Thyroid gland (tissue), 4 donors: ENCODE data around the gene SCN3A. TPM values are rescaled to one million over a fixed set of nuclear protein-coding genes. Genes with fewer than 3 reads are reported as not detected.

Source experiments
- DNase-seq, 2 donors: peaks; one replicate each; pipeline ENCODE4 v3.0.0-alpha.2; 2019
- H3K27ac ChIP-seq, 3 donors: fragments of 200-600 bp; sonication (generic); 1 replicate in 2 of 3; 2 replicates in 1 of 3; pipeline ENCODE4 v1.5.1; 2016 to 2019; ENCODE audit warnings: mild to moderate bottlenecking in 1 of 3, moderate library complexity in 1 of 3
- H3K27me3 ChIP-seq: fragments of 200-600 bp; sonication (generic); one replicate; pipeline ENCODE4 v1.5.1; 2019
- H3K36me3 ChIP-seq, 2 donors: fragments of 200-600 bp; sonication (generic); one replicate each; pipeline ENCODE4 v1.5.1; 2016 to 2019
- H3K4me1 ChIP-seq, 2 donors: fragments of 200-600 bp; sonication (generic); one replicate each; pipeline ENCODE4 v1.5.1; 2017 to 2019
- H3K4me3 ChIP-seq, 3 donors: fragments of 200-600 bp; sonication (generic); replicated peaks in 1 of 3; 1 replicate in 2 of 3; 2 replicates in 1 of 3; pipeline ENCODE4 v1.5.1; 2016; ENCODE audit warnings: mild to moderate bottlenecking in 1 of 3
- H3K9me3 ChIP-seq: fragments of 200-600 bp; sonication (generic); one replicate; pipeline ENCODE4 v1.5.1; 2017
- CTCF ChIP-seq, 6 experiments: fragments of 200-600 bp in 3 of 6; fragments of 450-650 bp in 3 of 6; sonication (generic) in 3 of 6; IDR thresholded peaks; one replicate each; pipeline ENCODE4 v1.5.1; 2016 to 2019; ENCODE audit warnings: antibody characterized with exemption in 6 of 6, mild to moderate bottlenecking in 2 of 6, inconsistent platforms in 1 of 6, moderate library complexity in 1 of 6
- POLR2A ChIP-seq, 2 donors: fragments of 450-650 bp; IDR thresholded peaks; one replicate each; pipeline ENCODE4 v1.6.1; 2017; ENCODE audit warnings: antibody characterized with exemption in 2 of 2, mild to moderate bottlenecking in 2 of 2, moderate library complexity in 1 of 2
- WGBS, 2 donors: methylation state at CpG; one replicate each; pipeline ENCODE4 v1.1.5; 2017; 5-methylcytosine and 5-hydroxymethylcytosine counted together
- intact Hi-C: fragments of 100-400 bp; cut with DNase I; formaldehyde crosslinking; loops from one replicate; pipeline ENCODE4 v1.15.1; 2023
- total RNA-seq, 4 donors: library from RNA; depleted of rRNA; stranded (reverse); fragments of >200 nt; gene quantifications; one replicate each; pipeline ENCODE4 v1.2.3, GENCODE V29; 2016

Gene SCN3A
- total RNA-seq, 4 donors from 2014 or later, result 3.0 to 12.5 (median 4.1) TPM

GRCh38 chr2:165237056-165237455, 33.2 kb upstream of the SCN3A start:
- no peaks in the 10 kb centered on the region for H3K36me3 ChIP-seq
- intact Hi-C loops, result no loop called here
- no peaks in the 10 kb centered on the region for H3K4me1 ChIP-seq
- H3K9me3 ChIP-seq, result no peaks in the 10 kb centered on the region
- WGBS, 2 donors, result 56 to 59% methylated on average over 2 of the region's 2 CpGs
- no peaks in the 10 kb centered on the region for H3K27me3 ChIP-seq
- no peak for TF ChIP-seq POLR2A (IDR thresholded peaks at IDR 0.05)
- TF ChIP-seq CTCF (IDR thresholded peaks at IDR 0.05), result no peak
- no peak overlapping the region for H3K27ac ChIP-seq
- no peak overlapping the region for H3K4me3 ChIP-seq
- no peak for DNase-seq

- TF ChIP-seq POLR2A (IDR thresholded peaks at IDR 0.05), result no peak
- Histone ChIP-seq H3K27me3 (no peaks in the 10 kb centered on the region), H3K4me3 (no peak overlapping the region), H3K9me3 (no peaks in the 10 kb centered on the region), H3K36me3 (no peaks in the 10 kb centered on the region), H3K4me1 (no peaks in the 10 kb centered on the region), H3K27ac (no peak overlapping the region)
- 84 to 90% methylated on average over 1 of the region's 1 CpG for WGBS, 2 donors
- intact Hi-C loops, result no loop called here
- no peak for DNase-seq
Observed at GRCh38 chr2:165227571-165227970, 23.7 kb upstream of the SCN3A start.

GRCh38 chr2:165224941-165225340, 21.1 kb upstream of the SCN3A start:
- intact Hi-C loops, result no loop called here
- Histone ChIP-seq H3K4me3 (no peak overlapping the region), H3K36me3 (no peaks in the 10 kb centered on the region), H3K27ac (no peak overlapping the region), H3K9me3 (no peaks in the 10 kb centered on the region), H3K27me3 (no peaks in the 10 kb centered on the region), H3K4me1 (no peaks in the 10 kb centered on the region)
- no peak for TF ChIP-seq POLR2A (IDR thresholded peaks at IDR 0.05)
- TF ChIP-seq CTCF (IDR thresholded peaks at IDR 0.05), result no peak
- WGBS, 2 donors, result 43 to 58% methylated on average over 1 of the region's 1 CpG
- DNase-seq, result no peak

GRCh38 chr2:165219481-165219880, 15.6 kb upstream of the SCN3A start:
- Histone ChIP-seq H3K4me1 (no peaks in the 10 kb centered on the region), H3K4me3 (no peak overlapping the region), H3K9me3 (no peaks in the 10 kb centered on the region), H3K27me3 (no peaks in the 10 kb centered on the region), H3K36me3 (no peaks in the 10 kb centered on the region), H3K27ac (no peak overlapping the region)
- intact Hi-C loops, result no loop called here
- DNase-seq, result no peak
- TF ChIP-seq POLR2A (IDR thresholded peaks at IDR 0.05), result no peak
- TF ChIP-seq CTCF (IDR thresholded peaks at IDR 0.05), result no peak
- WGBS, 2 donors, result 63 to 77% methylated on average over 3 of the region's 3 CpGs

- no peaks in the 10 kb centered on the region for H3K27me3 ChIP-seq
- 71 to 83% methylated on average over 1 of the region's 1 CpG for WGBS, 2 donors
- H3K9me3 ChIP-seq, result no peaks in the 10 kb centered on the region
- DNase-seq, result no peak
- TF ChIP-seq CTCF (IDR thresholded peaks at IDR 0.05), result no peak
- TF ChIP-seq POLR2A (IDR thresholded peaks at IDR 0.05), result no peak
- intact Hi-C loops, result no loop called here
- H3K4me3 ChIP-seq, result no peak overlapping the region
- H3K36me3 ChIP-seq, result no peaks in the 10 kb centered on the region
- no peak overlapping the region for H3K27ac ChIP-seq
- no peaks in the 10 kb centered on the region for H3K4me1 ChIP-seq
Observed at GRCh38 chr2:165214093-165214492, 10.2 kb upstream of the SCN3A start.

GRCh38 chr2:165208094-165208493, 4.2 kb upstream of the SCN3A start:
- no peak for TF ChIP-seq CTCF (IDR thresholded peaks at IDR 0.05)
- TF ChIP-seq POLR2A (IDR thresholded peaks at IDR 0.05), result no peak
- no peaks in the 10 kb centered on the region for H3K36me3 ChIP-seq
- H3K4me3 ChIP-seq, result no peak overlapping the region
- intact Hi-C loops, result no loop called here
- no peaks in the 10 kb centered on the region for H3K9me3 ChIP-seq
- no peak overlapping the region for H3K27ac ChIP-seq
- H3K27me3 ChIP-seq, result no peaks in the 10 kb centered on the region
- 33 to 40% methylated on average over 1 of the region's 1 CpG for WGBS, 2 donors
- H3K4me1 ChIP-seq, result no peaks in the 10 kb centered on the region
- DNase-seq, result no peak
